Testis (tissue), 5 donors: Measurements from ENCODE around the gene CEP72. TPM values are rescaled to one million over a fixed set of nuclear protein-coding genes. Genes with fewer than 3 reads are reported as not detected.

Experiments used
- DNase-seq: peaks from one replicate; pipeline ENCODE4 v3.0.0-alpha.2; 2019
- H3K27ac ChIP-seq, 2 donors: fragments of 200-600 bp; sonication (generic); one replicate each; pipeline ENCODE4 v1.5.1; 2019
- H3K27me3 ChIP-seq: fragments of 200-600 bp; sonication (generic); one replicate; pipeline ENCODE4 v1.5.1; 2019
- H3K36me3 ChIP-seq: fragments of 200-600 bp; sonication (generic); one replicate; pipeline ENCODE4 v1.5.1; 2017; ENCODE audit warnings: low read depth; ENCODE audit errors: missing control alignments
- H3K4me1 ChIP-seq: fragments of 200-600 bp; sonication (generic); one replicate; pipeline ENCODE4 v1.5.1; 2019
- H3K4me3 ChIP-seq, 2 donors: fragments of 200-600 bp; sonication (generic); one replicate each; pipeline ENCODE4 v1.5.1; 2017 to 2019
- H3K9me3 ChIP-seq: fragments of 200-600 bp; sonication (generic); one replicate; pipeline ENCODE4 v1.5.1; 2017
- POLR2A ChIP-seq: fragments of 450-650 bp; IDR thresholded peaks from one replicate; pipeline ENCODE4 v1.6.1; 2017; ENCODE audit warnings: antibody characterized with exemption, mild to moderate bottlenecking, moderate library complexity
- WGBS, 2 donors: methylation state at CpG; one replicate each; pipeline ENCODE4 v1.1.5; 2018; 5-methylcytosine and 5-hydroxymethylcytosine counted together
- intact Hi-C: fragments of 100-400 bp; cut with DNase I; formaldehyde crosslinking; loops from one replicate; pipeline ENCODE4 v1.15.1; 2023; ENCODE audit warnings: low total_unique reads
- long read RNA-seq, 2 donors: transcript quantifications; one replicate each; lab custom pipeline, GENCODE V29; 2026
- polyA plus RNA-seq: library from polyadenylated mRNA; stranded (reverse); fragments of 350-450 nt; fragmentation: Illumina TruSeq; extraction: RNeasy Lipid Tissue Mini Kit (QIAGEN cat#74804); gene quantifications from one replicate; pipeline ENCODE4 v1.2.3, GENCODE V29; 2014; ENCODE audit warnings: low read depth, low replicate concordance; ENCODE audit not compliant: insufficient read depth
- total RNA-seq, 2 donors: library from RNA; depleted of rRNA; stranded (reverse); fragments of >200 nt; gene quantifications; one replicate each; pipeline ENCODE4 v1.2.3, GENCODE V29; 2016
- TF ChIP-seq, protein P1 (sequence below), 3 experiments: fragments of 450-650 bp in 2 of 3; fragments of 200-600 bp in 1 of 3; sonication (generic) in 1 of 3; IDR thresholded peaks; one replicate each; pipeline ENCODE4 v1.5.1; 2016 to 2019; ENCODE audit warnings: antibody characterized with exemption in 3 of 3, mild to moderate bottlenecking in 2 of 3, moderate library complexity in 1 of 3

CEP72 gene, protein sequence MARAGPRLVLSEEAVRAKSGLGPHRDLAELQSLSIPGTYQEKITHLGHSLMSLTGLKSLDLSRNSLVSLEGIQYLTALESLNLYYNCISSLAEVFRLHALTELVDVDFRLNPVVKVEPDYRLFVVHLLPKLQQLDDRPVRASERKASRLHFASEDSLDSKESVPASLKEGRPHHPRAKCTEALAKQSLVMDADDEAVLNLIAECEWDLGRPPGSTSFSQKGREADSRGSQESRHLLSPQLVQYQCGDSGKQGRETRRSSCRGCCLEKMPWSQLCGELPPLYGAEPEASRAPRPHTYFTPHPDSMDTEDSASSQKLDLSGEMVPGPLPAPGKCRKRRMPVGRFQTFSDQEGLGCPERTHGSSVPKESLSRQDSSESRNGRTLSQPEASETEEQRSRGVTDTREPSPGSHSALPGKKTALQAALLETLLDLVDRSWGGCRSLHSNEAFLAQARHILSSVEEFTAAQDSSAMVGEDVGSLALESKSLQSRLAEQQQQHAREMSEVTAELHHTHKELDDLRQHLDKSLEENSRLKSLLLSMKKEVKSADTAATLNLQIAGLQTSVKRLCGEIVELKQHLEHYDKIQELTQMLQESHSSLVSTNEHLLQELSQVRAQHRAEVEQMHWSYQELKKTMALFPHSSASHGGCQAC
- total RNA-seq, result 10 to 100 TPM; 19.8 to 31.2 TPM
- polyA plus RNA-seq, result 18.5 TPM
- long read RNA-seq, donor 1, partial matches to known transcripts, result 0 of 2 reads
- long read RNA-seq, donor 1, other reads (novel, unspliced or antisense), result 0 of 2 reads
- long read RNA-seq, donor 2, partial matches to known transcripts, result 0 of 1 reads
- long read RNA-seq, donor 2, other reads (novel, unspliced or antisense), result 0 of 1 reads

DNA sequence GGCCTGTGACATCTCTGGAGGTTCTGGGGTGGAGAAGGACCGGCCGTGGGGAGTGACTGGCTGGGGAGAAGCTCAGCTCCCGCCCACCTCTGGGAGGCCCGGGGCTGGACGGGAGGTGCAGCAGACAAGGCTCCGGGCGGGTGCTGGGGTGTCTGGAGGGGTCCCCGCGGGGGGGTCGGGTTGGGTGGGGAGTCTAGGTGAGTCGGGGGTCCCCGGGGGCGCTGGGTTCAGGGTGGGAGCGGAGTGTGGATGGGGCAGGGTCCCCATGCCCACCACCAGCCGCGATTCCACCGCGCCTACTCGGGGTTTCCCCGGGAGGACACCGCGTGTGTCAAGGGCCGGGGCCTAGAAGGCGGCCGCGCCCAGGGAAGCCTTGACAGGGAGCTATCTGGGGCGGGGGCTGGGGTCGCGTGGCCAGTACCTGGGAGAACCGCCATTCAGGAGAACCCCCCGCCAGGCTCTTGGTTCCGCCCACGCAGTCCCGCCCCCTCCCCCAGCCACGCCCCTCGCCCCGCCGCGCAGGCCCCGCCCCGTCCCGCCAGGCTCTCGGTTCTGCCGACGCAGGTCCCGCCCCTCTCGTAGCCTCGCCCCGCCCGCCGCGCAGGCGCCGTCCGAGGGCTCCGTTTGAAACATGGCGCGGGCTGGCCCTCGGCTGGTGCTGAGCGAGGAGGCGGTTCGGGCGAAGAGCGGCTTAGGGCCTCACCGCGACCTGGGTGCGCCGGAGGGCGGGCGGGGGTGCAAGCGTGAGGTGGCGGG lies at the start of gene CEP72:
TSS of gene CEP72 (plus strand) at position 610 of the 756 bp plus-strand sequence. CDS start at position 632, 22 bp downstream.
- Histone ChIP-seq H3K9me3 (no peaks in the 10 kb centered on the region), H3K27ac (peak within 1 kb of the TSS in 1 of 2 donors; percentile 59), H3K4me3 (peak within 1 kb of the TSS; percentile 76 to 82), H3K27me3 (no peaks in the 10 kb centered on the region), H3K4me1 (peaks cover 14% of the 10 kb centered on the region), H3K36me3 (no peaks in the 10 kb centered on the region)
- peak; percentile 91 for DNase-seq
- WGBS, 2 donors, result 1% methylated on average over 10 to 43 of the region's 72 CpGs
- intact Hi-C loops, result no loop called here
- TF ChIP-seq, protein P1, sequence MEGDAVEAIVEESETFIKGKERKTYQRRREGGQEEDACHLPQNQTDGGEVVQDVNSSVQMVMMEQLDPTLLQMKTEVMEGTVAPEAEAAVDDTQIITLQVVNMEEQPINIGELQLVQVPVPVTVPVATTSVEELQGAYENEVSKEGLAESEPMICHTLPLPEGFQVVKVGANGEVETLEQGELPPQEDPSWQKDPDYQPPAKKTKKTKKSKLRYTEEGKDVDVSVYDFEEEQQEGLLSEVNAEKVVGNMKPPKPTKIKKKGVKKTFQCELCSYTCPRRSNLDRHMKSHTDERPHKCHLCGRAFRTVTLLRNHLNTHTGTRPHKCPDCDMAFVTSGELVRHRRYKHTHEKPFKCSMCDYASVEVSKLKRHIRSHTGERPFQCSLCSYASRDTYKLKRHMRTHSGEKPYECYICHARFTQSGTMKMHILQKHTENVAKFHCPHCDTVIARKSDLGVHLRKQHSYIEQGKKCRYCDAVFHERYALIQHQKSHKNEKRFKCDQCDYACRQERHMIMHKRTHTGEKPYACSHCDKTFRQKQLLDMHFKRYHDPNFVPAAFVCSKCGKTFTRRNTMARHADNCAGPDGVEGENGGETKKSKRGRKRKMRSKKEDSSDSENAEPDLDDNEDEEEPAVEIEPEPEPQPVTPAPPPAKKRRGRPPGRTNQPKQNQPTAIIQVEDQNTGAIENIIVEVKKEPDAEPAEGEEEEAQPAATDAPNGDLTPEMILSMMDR (IDR thresholded peaks at IDR 0.05), result no peak
- TF ChIP-seq POLR2A, result no peak

DNA sequence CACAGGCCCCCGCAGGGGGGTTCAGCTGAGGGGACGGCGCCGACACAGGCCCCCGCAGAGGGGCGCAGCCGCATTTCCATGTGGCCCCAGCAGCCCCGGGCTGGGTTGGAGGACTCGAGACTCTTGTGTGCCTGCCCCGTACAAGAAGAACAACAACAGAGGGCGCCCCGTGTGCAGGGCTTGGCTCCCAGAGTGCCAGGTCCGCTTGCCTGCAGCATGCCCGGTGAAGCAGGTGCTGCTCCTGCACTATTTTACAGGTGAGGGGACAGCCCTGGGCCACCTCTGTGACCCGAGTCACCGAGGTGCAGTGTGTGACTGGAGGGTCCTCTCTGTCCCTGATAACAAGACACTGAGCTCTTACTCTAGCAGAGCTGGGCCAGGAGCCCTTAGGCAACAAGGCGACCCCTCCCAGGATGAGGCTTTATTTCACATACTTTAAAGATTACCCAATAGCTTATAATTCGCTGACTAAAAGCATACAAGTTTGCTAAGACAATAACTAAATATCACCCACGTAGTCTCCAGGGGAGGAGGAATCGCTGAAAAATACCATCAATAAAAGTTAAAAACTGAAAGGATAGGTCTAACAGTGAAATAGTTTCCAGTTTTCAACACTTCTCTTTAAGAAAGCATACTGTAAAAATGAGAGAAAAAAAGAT lies 46.2 kb upstream of the CEP72 start:
- no peaks in the 10 kb centered on the region for H3K4me1 ChIP-seq
- H3K9me3 ChIP-seq, result no peaks in the 10 kb centered on the region
- no peaks in the 10 kb centered on the region for H3K27me3 ChIP-seq
- H3K36me3 ChIP-seq, result no peaks in the 10 kb centered on the region
- intact Hi-C loops, result no loop called here
- no peak overlapping the region for H3K4me3 ChIP-seq
- TF ChIP-seq, protein P1 (IDR thresholded peaks at IDR 0.05), result no peak
- TF ChIP-seq POLR2A, result no peak
- DNase-seq, result no peak
- H3K27ac ChIP-seq, result no peak overlapping the region
- WGBS, 2 donors, result 48 to 78% methylated on average over 4 to 20 of the region's 20 CpGs

DNA sequence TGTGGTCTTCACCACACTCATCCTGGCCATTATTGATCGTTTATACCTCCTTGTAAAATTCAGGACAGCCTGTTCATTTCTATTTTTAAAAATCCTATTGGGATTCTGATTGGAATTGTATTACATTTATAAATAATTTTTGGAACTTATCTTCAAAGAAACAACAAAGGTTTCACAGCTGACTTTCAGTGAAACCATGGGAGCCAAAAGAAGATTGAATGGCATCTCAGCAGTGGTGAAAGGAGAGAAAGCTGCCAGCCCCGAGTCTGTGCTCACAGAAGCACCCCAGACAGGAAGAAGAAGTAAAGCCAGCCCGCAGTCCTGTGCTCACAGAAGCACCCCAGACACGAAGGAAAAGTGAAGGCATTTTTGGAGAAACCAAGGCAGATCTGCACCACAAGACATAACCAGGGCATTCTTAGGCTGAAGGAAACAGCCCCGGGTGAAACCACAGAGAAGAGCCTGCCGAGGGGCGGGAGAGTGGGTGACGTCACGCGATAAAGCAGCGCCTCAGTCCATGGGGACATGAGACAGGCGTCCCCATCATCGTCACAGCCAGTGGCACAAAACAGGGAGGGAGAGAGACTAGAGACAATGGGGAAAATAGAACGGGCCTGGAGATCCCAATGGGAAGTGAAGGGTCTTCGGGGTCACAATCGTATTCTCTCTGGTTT lies 45.4 kb upstream of the CEP72 start:
- WGBS, 2 donors, result 89 to 93% methylated on average over 16 of the region's 16 CpGs
- Histone ChIP-seq H3K4me1 (no peaks in the 10 kb centered on the region), H3K27ac (no peak overlapping the region), H3K4me3 (no peak overlapping the region), H3K9me3 (no peaks in the 10 kb centered on the region), H3K27me3 (no peaks in the 10 kb centered on the region), H3K36me3 (no peaks in the 10 kb centered on the region)
- intact Hi-C loops, result no loop called here
- peak; percentile 13 for DNase-seq
- no peak for TF ChIP-seq POLR2A
- TF ChIP-seq, protein P1 (IDR thresholded peaks at IDR 0.05), result no peak

DNA sequence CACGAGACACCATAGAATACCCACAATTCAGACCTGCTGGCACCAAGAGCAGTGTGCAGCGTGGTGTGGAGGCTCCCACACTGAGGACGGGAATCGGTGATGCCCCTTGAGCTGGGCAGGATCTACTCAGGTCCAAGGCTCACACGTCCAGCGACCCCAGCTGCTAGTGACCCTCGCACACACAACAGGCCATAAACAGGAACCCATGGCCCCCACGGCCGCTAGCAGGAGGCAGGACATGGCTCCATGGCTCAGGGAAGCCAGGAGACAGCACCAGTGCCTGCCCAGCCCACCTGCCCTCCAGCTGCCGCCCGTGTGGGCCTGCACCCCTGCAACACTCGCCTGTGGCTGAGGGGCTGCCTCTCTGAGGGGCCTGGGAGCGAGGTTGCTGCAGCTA lies 44.5 kb upstream of the CEP72 start:
- H3K9me3 ChIP-seq, result no peaks in the 10 kb centered on the region
- no peaks in the 10 kb centered on the region for H3K4me1 ChIP-seq
- peak; percentile 7 for DNase-seq
- no peak overlapping the region for H3K4me3 ChIP-seq
- H3K27me3 ChIP-seq, result no peaks in the 10 kb centered on the region
- TF ChIP-seq POLR2A, result no peak
- TF ChIP-seq, protein P1 (IDR thresholded peaks at IDR 0.05), result no peak
- WGBS, 2 donors, result 80 to 88% methylated on average over 8 to 13 of the region's 13 CpGs
- intact Hi-C loops, result no loop called here
- no peaks in the 10 kb centered on the region for H3K36me3 ChIP-seq
- no peak overlapping the region for H3K27ac ChIP-seq
